GM19452 (cell line): ENCODE data around the gene CHST8.
"Not testable (repeated sequence)": the region's sequence is repeated elsewhere in the genome, so short reads cannot be mapped to it uniquely, and the experiment has no call there.

Experiments
- ATAC-seq: cut with Tn5 transposase; IDR thresholded peaks from one replicate; pipeline ENCODE4 v1.9.1; 2021; ENCODE audit not compliant: unreplicated experiment

CHST8 gene, protein sequence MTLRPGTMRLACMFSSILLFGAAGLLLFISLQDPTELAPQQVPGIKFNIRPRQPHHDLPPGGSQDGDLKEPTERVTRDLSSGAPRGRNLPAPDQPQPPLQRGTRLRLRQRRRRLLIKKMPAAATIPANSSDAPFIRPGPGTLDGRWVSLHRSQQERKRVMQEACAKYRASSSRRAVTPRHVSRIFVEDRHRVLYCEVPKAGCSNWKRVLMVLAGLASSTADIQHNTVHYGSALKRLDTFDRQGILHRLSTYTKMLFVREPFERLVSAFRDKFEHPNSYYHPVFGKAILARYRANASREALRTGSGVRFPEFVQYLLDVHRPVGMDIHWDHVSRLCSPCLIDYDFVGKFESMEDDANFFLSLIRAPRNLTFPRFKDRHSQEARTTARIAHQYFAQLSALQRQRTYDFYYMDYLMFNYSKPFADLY

DNA sequence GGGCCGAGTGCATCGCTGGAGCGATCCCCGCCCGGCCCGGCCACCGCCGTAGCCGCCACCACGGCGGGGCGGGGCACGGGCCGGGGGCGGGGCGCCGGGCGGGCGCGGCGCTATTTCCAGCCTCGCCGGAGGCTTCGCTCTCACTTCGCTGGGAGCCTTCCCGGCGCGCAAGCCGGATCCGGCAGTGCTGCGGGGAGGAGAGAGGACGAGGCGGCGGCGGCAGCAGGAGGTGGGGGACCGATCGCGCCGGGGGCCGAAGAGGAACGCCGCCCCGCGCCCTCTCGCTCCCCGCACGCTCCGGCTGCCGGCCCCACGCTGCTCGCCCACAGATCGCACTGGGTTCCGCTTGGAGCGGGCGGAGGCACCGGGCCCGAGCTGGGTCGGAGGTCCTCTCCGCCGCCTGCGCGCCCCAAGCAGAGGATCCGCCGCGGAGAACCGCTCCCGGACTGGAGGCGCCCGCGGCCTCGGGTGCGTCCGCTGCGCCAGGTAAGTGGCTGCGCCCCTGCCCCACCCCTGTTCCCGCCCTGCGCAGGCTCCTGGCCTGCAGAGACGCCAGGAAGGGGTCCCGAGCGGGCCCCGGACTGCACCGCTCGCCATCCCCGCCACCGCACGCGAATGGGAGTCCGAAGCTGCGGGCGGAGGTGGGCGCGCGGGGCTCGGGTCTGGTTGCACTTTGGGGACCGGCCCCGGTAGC is at the start of gene CHST8:
Gene CHST8 (plus strand): TSS at position 143 of the 694 bp plus-strand sequence. CDS start 67,309 bp downstream, outside the sequence.
- ATAC-seq, result no peak

DNA sequence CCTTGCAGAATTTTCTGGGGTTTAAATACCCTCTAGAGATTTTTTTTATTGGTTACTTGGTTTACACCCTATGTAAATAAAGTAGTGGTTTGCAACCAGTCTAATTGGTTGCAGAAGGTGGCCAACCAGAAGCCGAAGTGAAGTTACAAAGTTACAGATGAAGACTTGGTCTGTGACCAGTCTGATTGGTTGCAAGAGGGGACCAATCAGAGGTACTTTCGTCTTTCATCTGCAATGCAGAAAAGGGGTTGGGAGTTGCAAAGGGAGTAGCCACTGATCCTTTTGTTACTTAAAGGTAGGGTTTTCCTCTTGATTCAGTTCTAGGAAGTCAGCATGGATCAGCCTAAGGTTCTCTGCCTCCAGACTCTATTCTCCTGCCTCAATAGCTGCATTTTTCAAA is 48.8 kb upstream of the CHST8 start:
- ATAC-seq, result no peak

DNA sequence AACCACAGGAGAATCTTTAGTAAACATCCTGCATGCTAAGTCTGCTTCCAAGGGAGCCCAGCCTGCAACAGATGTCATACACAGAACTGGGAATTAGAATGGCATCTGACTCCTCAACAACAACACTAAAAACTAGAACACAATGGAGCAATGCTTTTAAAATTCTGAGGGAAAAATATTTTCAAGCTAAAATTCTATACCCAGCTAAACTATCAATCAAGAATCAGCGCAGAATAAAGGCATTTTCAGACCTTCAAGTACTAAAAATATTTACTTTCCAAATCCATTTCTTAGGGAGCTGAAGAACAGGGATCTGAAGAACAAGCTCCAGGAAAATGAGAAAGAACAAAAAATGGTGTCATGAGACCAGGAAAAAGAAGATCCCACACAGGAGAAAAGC is 46.9 kb upstream of the CHST8 start:
- ATAC-seq, result no peak

DNA sequence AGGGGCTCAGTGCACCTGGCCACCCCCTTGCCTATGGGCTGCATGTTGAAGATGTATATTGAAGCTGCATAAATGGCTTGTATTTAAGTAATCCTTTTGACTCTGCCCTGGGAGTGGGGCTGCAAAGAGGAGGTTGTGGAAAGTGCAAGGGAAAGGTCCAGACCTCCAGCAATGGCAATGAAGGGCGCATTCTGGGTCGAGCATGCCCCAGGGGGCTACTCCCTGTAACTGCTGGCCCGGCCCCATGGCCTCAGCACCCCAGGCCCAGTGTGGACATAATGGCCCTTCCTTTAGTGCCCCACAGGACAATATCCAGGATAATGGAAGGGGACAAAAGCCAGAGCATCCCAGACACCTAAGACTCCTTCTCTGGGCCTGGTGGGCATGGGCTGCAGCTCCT is 43.1 kb upstream of the CHST8 start:
- ATAC-seq, result no peak

DNA sequence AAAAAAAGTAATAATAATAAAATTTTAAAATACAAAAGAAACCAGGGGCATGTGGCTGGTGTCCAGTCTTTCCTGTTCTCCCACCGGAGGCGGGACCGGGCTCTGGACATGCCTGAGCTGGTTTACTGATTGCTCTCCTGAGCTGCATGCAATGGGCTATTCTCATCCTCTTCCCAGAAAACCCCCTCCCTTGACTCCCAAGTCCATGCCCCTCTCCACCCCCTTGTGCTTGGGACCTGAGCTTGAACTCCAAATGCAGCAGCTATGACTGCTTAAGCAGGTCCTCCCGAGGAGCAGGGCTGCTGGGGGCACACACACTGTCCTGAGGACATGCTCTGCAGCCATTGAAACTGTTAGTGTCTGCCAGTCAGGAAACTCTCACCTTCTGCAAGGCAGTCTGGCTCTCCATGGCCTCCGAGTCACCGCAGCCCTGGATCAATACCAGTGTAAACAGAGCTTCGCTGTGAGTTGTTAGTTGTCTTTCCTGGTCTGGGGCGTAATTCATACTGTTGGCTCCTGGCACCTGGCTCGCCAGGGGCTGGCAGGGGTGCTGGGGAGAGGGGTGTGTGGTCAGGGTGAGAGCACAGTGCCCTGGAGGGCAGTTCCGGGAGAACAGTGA is 41.6 kb upstream of the CHST8 start:
- ATAC-seq, result no peak

DNA sequence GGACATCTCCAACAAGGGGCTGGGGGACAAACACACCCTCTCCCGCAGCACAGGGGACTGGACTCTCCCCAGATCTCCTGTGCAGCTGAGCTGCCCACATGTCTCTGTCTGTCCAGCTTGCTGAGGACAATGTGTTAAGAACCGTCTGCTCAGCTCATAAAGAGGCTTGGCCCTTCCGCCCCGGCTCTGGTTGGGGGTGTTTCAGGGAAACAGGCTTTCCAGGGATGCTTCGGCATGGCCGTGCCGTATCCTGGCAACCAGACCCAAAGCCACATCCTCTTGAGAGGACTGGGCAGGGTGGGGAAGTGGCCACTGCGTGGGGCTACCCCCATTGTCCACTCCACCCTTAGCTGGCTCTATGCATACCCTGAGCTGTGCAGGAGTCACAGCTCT is 41.1 kb upstream of the CHST8 start:
- no peak for ATAC-seq

DNA sequence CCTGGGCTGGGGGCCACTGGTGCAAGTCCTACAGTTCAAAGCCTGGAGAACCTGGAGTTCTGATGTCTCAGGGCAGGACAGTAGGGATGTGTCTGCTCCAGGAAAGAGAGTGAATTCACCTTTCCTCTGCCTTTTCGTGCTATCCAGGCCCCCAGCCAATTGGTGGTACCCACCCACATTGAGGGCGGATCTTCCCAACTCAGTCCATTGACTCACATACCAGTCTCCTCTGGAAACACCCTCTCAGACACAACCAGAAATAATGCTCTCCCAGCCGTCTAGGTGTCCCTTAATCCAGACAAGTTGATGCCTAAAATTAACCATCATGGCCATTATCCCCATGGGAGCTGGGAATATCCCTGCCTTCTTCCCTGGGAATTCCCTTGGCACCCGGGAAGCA is 38.8 kb upstream of the CHST8 start:
- no peak for ATAC-seq

DNA sequence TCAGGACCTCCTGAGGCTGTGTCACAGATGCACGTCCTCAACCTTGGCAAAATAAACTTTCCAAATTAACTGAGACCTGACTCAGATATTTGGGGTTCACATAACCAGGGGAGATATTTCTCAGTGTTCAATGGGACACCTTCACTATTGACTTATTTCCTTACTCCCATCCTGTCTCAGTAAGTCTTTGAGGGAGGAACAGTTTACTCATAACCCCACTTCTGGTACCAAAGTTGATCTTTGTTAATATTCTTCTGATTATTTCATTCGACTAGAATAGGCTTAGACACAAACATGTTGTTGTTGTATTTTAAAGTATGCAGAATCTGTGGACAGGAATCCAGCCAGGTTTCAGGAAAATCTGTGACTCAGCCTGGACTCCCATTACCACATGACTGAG is 34.6 kb upstream of the CHST8 start:
- no peak for ATAC-seq

DNA sequence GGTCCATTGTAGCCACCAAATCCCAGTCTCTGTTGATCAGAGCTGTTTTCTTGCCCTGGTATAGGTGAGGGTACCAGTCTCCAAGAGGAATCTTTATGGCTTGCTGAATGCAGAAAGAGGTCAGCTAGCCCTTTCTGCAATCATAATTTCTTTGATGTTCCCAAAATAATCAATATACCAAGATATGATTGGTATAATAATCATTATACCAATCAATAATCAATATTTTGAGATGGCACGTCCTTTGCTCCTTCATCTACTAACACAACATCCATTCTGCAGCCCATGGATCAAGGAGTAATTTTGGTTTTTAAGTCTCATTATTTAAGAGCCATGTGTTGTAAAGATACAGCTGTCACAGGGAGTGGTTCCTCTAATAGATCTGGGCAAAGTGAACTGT is 31.5 kb upstream of the CHST8 start:
- no peak for ATAC-seq

DNA sequence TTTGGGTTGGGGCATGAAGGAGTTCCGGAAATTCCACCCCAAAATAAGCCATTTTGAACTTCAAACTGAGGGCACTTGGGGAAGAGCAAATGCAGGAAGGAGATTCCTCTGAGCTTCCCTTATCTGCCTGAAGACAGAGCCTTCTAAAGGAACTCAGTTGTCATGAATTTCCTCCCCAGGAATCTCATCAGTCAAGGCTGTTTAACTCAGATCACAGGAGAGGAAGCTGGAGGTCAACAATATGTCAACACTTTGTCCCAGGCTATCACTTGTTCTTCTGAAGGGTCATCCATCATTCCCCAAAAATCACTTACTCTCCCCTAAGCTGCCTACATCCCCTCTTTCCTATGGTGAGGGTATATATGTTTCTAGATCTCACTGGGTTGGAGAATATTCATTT is 26.0 kb upstream of the CHST8 start:
- ATAC-seq, result no peak

DNA sequence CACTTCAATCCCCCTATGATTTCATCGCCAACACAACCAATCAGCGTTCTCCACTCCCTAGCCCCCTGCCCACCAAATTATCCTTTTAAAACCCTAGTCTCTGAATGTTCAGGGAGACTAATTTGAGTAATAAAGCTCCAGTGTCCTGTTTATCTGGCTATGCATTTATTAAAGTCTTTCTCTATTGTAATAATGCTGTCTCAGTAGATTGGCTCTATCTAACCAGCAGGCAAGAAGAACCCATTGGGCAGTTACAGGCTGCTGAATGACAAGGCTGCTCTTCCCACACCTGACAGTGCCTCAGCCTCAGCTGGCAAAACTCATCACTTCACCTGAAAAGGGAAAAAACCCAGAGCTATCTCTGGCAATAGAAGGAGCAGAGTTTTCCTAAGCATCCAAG is 20.2 kb upstream of the CHST8 start:
- no peak for ATAC-seq

DNA sequence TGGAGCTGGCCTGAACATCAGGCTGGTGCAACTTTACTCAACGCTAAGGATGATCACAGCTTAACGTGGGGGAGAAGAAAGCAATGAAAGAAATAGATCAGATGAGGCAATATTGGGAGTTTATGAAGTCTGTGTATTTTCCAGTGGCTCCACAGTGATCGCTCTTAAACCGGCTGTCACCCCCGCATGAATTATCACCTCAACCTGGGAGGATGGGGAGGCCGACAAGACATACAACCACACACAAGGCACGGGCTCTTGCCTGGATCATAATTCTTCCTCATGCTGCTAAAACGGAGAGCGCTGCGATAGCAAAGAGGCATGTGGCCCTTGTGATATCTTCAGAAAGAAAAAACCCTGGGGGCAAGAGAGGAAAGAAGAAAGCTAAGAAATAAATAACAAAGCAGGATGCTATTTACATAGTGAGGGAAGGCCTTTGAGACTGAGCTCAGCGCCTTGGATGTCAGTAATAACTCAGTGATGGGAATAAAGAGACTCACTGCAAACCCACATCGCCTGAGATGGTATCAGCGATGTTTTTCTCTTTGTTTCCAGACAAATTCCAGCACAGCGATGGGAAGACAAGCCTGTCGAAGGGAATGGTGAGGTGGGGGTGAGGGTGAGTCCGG is 19.1 kb upstream of the CHST8 start:
- ATAC-seq, result no peak

DNA sequence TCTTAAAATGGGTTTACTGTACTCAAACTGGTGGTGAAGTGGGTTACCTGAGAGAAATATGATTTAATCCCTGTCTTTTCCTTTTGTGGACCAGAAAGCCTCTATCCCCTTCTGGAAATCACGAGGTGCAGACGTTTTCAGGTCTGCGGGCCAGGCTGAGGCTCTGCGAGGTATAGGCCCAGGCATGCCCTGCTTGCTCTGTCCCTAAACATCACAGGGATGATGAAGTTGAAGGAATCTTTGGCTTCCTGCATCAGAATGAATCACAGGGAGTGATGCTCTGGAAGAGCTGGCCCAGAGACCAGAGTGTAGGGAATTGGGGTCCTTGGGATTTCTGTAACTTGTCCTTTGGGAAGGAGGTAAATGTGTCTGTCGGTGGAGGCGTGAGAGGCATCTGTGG is 18.4 kb upstream of the CHST8 start:
- no peak for ATAC-seq

DNA sequence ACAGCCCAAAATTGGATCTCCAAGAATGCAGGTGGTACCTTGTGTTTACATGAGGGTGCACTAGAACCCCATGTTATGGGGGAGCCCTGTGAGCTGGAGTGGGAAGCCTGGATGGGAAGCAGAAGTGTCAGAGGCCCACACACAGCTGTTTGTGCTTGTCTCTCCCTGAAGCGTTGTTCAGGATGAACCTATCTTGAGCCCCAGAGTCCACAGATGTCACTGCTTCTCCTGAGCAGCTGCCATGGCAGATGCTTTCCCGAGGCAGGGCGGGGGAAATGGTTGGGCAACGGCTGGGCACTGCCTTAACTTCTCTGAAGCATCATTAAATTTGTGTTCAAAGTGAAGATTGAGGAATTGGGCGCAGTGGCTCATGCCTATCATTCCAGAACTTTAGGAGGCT is 17.1 kb upstream of the CHST8 start:
- no peak for ATAC-seq

DNA sequence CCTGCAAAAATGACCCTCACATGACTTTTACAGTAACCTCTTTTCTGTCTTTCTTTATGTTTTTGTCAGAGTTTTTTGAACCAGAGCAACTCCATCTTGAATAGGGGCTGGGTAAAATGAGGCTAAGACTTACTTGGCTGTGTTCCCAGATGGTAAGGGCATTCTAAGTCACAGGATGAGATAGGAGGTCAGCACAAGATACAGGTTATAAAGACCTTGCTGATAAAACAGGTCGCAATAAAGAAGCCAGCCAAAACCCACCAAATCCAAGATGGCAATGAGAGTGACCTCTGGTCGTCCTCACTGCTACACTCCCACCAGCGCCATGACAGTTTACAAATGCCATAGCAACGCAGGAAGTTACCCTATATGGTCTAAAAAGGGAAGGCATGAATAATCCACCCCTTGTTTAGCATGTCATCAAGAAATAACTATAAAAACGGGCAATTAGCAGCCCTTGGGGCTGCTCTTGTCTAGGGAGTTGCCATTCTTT is 15.9 kb upstream of the CHST8 start:
- ATAC-seq, result not testable (repeated sequence)

DNA sequence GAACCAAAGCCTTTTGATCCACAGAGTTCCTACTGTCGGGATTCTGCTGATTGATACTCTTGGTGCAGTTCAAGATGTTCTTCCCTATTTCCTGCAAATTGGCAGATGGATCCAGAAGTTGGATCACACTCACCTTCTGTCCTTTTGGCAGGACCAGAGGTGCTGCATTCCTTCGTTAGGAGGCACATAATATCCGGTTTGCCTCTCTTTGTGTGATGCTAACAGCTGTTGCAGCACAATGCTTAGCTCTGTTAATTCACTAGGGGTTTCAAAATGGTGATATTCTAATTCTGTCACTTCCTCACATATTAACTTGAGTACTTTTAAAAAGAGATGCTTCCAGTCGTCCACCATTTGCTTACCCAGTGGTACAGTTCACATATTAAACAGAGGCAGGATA is 15.2 kb upstream of the CHST8 start:
- no peak for ATAC-seq

DNA sequence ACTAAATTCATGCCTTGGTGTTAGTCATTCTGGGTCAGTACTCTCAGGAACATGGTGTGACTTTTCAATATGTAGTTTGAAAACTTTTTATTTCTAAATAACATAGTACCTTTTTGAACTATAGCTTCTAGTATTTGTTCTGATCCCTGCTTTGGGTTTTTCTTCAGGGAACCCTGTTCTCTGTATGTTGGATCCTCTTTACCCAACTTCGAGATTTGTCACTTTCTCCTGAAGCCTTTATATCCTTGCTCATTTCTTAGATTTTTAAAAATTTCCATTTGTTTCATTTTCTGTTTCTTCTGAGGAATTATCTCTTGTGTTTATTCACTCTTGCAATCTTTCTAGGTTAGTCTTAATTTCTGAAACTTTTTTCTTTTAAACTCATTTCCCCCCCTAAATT is 12.4 kb upstream of the CHST8 start:
- ATAC-seq, result no peak

DNA sequence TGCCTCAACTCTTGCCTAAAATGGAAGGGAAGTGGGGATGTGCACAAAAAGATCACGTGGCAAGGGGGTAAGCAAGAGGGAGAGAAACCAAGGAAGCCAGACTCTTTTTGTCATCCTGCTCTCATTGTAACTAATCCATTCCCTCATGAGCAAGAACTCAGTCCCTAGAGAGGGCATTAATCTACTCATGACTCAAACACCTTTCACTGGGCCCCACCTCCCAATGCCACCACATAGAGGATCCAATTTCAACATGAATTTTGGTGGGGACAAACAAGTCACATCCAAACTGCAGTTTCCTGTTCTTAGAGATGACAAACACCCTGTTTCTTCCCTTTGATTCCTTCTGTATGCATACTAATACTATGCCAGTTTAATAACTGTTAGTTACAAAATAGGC is 11.2 kb upstream of the CHST8 start:
- ATAC-seq, result no peak

DNA sequence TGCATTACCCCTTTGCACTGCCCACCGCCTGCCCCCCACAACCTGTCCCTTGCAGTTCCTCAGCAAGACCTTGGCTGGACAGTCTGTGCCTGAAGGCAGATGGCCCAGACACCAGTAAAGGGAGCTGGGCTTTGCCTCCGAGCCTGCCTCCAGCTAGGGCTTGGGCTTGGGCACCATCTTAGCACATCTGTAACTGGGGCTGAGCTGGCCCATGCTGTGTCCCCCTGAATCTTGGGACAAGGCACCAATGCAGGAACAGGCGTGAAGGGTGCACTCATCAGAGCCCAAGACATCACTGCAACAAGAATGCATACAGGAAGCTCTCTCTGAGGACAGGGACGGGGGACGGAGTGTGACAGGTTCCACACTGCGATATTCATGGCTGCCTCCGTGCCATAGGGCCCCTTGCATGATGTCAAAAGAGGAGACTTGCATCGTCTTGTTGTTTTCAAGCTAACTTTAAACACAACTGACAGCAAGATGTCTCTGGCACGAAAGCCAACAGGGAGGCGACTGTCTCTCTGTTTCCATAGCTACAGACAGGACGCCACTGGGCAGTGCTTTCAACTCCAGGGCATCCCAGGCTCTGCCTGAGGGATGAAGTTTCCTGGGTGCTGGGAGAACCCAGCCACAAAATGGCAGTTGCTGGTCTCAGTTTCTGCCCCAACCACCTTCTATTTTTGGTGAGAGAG is 8.7 kb upstream of the CHST8 start:
- no peak for ATAC-seq

DNA sequence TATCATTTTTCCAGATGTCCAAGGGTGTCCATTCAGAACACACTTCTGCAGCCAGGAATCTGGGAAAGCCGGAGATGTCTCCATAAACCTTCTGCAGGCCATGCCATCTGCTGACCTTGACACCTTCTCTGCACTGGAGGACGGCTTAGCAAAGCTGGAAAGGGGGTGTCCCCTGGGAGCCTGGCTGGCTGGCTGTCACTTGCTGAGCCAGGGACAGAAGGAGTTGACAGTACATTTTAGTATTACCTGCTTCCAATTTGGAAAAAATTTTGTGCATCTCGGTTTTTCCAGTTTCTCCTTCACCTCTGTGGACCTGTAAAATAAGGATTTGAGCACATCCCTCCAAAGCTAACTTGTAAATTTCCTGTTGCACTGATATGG is 8.1 kb upstream of the CHST8 start:
- ATAC-seq, result no peak

DNA sequence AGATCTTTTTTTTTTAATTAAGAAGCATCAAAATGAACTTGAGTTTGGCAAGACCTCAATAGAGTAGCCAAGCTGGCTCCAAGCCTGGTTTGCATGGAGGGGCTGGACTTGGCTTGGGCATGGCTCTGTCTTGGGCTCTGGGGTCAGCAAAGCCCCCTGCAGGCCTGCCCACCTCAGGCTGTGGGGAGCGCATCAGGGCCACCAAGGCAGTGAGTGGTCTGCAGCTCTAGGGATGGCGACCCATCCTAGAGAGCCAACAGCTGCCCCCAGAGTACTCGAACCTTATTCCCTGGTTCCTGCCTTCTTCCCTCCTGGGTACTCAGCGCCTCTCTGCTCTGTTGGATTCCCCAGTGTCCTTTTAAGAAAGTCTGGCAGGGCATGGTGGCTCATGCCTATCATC is 5.4 kb upstream of the CHST8 start:
- ATAC-seq, result no peak
